HG03064 (cell line): Measurements from ENCODE around the gene OTOS.

Source experiments
- ATAC-seq: cut with Tn5 transposase; IDR thresholded peaks from one replicate; pipeline ENCODE4 v1.9.1; 2021; ENCODE audit warnings: low read depth; ENCODE audit not compliant: unreplicated experiment

OTOS gene

DNA sequence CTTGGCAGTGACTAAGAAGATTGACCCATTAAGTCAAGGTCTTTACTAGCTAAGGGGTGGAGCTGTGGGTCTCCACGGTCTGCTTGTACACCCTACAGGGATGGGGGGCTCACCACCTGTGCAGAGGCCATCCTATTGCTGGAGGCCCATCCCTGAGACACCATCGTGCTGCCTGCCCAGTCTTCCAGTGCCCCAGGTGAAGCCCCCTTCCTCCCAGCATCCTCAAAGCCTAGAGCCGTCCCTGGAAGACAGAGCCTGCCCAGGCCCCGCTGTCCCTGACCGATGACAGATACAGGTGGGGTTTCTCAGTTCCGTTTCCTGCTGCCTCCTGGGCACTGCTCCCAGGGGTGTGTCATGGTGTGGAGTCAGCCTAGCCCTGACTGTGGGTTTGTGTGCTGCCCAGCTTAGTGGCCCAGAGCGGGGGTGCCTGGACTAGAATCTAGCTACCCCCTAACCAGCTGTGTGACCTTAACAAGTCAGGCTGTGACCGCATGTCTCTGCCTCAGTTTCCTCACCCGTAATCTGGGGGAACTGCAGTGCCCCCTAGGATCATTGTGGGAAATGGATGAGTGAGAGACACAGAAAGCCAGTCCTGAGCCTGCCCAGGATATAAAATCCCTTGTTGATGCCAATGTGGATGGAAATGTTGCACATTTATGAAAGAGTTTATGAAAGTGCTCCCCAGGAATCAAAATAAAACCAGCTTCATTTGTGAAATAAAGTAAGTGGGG lies 2.0 kb downstream of the OTOS start:
- no peak for ATAC-seq

DNA sequence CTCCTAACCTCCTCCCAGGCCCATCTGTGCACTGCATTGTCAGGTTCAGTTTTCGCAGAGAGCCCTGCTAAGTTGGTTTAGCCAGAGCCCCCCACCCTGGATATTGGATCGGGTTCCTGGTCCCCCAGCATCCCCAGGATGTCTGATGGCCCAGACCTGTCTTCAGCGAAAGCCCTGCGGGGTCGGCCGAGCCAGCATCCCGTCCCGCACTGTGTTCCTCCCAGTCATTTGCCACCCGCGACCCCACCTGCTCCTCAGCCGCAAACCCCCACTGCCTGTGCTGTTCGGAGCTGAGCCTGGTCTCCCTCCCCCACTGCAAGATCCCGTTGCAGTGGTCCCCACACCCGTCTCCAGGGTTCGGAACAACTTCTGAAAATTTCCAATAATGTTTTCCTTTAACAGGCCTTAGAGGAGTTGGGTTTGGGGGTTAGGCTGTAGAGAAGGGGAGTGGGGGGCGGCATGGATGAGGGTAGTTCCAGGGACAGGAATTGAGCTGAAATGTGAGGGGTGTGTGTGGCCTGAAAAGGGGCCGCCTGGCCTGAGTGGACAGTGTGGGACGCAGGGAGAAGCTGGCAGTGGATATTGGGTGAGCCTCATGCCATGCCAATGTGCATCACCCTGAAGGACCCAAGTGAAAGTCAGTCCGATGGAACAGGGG lies 2.7 kb downstream of the OTOS start:
- ATAC-seq = no peak

GRCh38 chr2:240136671-240137292 lies 3.7 kb downstream of the OTOS start:
- peak; percentile 27 for ATAC-seq

- peak; percentile 89 for ATAC-seq
Observed at GRCh38 chr2:240136013-240136670, 4.3 kb downstream of the OTOS start, which contains the start of gene COPS9. Gene COPS9 (minus strand): TSS chr2:240136305. CDS start chr2:240136284, 21 bp downstream.

GRCh38 chr2:240135706-240136012 lies 4.8 kb downstream of the OTOS start:
- peak; percentile 24 for ATAC-seq

GRCh38 chr2:240134956-240135520 lies 5.4 kb downstream of the OTOS start:
- ATAC-seq = no peak

GRCh38 chr2:240134466-240134865 lies 6.0 kb downstream of the OTOS start:
- ATAC-seq = no peak

GRCh38 chr2:240133401-240133800 lies 7.1 kb downstream of the OTOS start:
- ATAC-seq = no peak

GRCh38 chr2:240132651-240132980 lies 7.8 kb downstream of the OTOS start:
- ATAC-seq = no peak

DNA sequence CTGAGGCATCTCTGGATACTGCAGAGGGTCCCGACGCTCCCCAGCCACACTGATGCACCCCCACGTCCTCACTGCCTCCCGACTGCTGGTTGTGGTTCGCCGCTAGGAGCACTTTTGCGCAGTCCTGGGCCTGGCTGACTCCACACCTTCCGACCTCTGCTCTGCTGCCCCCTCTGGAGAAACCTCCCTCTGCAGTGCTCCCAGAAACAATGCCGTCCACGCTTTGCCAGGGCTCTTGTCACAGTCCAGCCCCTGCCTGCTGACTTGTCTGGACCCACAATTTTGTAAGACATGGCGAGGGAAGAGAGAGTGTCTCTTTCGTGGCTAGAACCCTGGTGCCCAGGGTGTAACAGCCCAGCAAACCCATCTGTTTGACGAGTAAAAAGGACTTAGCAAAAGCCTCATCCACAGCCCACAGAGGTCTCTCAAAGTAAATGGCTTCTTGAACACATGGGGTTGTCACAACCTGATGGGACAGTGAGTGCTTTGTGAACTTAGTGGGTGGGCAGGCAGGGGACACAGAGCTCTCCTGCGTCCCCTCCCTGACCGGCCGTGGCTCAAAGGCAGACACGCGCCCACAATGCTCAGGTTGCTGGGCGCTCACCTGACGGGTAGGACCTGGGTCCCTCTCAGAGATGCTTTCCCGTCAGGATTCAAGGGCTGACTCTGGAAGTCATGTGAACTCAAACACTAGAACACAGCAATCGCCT lies 8.4 kb downstream of the OTOS start:
- no peak for ATAC-seq

DNA sequence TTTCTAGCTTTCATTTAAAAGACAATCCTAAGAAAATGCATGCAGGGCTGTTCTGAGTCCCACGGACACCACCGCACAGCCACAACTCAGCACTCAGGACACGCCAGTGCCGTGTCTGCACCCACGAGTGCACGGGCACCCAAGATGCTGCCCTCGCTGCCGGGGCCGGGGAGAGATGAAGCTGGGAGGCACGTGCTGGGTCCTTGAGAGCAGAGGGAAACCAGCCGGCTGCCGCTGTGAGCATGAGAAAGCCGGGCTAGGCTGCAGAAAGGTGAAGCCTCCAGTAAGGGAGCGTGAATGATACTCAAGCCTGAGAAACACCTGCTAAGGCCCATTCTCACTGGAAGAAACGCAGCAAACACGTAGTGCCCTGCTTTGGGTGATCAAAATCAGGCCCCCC lies 9.2 kb downstream of the OTOS start:
- ATAC-seq = no peak

- no peak for ATAC-seq
Observed at GRCh38 chr2:240130393-240131195, 9.9 kb downstream of the OTOS start.

DNA sequence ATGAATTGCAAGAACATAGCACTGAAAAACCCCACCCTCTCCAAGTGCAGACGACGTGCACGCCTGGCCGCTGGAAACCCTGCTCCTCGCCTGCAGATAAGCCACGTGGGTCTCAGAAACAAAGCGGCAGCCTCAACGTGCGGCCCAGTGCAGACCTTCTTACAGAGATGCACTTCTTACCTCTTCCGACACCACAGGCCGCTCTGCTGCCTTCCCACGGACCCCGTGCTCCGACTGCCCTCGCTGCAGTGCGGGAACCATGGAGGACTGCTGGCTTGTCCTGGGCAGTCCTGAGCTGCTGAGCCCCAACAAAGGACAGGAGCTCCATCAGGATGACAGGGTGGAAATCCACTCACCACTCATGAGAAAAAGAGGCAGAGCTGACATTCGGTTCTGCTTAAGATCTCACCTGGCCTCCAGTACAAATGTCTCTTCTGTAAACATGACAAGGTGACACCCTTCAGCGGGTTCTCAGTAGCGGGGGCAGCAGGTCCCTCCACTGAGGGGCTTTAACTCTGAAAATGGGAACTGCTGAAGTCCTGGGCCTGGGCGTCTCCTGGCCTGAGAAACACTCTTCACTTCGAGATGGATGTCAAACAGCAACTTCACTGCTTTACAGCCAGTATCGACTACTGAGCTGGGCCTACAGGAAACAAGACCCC lies 10.6 kb downstream of the OTOS start:
- ATAC-seq = no peak

DNA sequence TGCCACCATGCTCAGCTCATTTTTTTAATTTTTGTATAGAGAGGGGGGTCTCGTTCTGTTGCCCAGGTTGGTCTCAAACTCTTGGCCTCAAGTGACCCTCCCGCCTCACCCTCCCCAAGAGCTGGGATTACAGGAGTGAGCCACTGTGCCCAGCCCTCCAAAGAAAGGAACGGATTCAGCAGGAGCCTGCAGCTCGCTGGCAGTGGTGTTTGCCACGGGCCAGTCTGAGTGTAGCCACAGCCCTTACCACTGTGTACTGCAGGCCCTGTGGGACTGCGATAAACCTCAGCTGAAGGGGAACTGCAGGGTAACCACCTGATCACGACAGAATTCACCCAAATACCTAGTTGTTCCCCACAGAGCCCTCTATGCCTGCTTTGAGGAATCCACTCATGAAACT lies 11.1 kb downstream of the OTOS start:
- no peak for ATAC-seq

DNA sequence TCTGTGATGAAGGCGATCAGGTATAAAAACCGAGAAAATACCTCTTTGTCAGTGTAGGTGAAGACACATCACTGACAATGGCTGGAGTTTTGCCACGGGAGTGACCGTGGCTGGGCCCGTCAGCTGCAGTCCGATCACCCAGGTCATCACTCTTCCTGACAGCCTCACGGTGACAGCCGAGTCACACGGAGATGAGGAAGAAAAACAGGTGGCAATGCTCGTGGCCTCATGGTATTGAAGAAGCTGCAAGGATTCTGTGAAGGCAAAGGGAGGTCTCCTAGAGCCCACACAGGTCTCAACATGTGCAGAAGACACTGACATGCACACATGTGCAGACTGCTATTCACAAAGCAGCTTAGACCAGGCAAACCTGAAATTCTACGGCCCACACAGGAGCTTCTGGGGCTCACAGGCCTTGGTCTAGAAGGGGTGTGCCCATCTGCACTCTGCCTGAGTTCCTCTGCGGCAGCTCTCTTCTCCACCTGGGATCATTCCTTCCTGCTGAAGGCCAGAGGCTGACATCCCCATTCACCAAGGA lies 11.8 kb downstream of the OTOS start:
- no peak for ATAC-seq

DNA sequence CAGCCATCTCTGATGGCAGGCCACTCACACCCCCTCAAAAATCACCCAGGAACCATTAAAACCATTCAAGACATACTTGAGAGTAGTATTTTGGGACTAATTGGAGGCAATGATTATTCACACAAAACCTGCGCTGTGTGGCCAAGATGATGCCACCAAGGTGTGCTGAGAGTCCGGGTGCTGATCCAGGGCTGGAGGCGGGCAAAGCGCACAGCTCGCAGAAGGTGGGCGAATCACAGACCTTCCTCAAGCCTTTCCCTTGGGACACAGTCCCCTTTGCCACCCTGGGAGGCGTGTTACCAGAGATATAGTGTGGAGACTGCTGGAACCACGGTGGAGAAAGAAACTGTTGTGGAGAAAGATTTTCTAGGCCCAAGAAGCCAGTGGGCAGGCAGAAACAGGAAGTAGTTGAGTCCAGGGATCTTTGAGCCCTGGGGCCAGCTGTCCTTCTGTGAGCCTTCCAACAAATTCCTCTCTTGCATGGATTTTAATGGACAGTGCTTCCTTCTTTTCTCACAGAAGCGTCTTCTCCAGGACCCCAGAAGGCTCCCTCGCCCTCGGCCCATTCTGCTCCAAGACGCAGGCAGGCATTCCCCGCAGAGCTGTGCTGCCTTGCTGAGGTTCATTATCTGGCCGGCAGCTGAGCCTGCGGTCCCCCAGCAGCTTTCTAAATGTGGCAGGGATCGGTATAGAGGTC lies 12.4 kb downstream of the OTOS start:
- no peak for ATAC-seq

GRCh38 chr2:240127191-240127750 lies 13.2 kb downstream of the OTOS start:
- ATAC-seq = no peak

GRCh38 chr2:240126731-240127130 lies 13.7 kb downstream of the OTOS start:
- ATAC-seq = no peak
